NOMO-1 treated with DMSO at 0.1 percent for 48 hours (cell line): ENCODE measurements around the gene NLRP6.
"Not testable (repeated sequence)": the region's sequence is repeated elsewhere in the genome, so short reads cannot be mapped to it uniquely, and the experiment has no call there.

ENCODE experiments used
- DNase-seq: peaks from one replicate; lab custom pipeline; 2025; ENCODE audit not compliant: unreplicated experiment; lab: John Stamatoyannopoulos, UW

NLRP6 gene

DNA sequence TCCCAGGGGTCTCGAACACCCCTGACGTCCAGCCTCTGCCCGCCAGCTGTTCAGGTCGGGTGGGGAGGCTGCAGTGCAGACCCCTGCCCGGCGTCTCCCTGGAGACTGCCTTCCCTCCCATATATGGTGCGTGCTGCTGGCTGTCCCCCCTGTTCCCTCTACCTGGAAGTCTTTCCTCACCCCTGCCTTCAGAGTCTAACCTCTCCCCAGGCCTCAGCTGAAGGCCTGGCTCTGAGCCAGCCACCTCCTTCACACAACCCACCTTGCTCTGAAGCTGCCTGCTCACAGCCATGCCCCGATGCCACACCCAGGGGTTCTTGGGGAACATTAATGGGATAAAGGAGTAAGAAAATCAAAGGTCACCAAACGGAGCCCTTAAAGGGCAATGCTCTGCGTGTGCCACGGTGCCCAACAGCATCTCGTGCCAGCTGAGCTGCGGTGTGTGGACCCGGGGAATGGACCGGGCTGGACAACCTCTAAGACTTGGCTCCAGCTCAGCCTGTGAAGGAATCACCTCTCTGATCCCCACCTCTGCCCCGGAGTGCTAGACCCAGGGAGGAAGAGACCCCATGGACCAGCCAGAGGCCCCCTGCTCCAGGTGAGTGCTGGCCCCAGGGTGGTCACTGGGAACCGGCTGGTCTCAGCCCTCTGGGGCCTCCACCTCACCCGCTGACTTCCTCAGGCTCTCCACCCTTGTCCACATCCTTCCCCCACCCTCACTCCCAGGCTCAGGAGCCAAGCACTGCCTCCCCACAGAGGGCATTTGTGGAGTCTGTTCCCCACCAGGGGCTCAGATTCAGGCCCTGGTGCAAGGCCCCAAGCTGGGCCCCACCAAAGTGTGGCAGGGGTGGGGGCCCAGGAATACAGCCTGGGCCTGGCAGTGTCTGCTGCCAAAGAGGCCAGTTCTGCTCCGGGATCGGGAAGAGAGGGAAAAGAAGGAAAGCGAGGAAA is at the start of gene NLRP6:
NLRP6 (plus strand) TSS at position 407 of the 951 bp plus-strand sequence; CDS start at position 570, 163 bp downstream.
- no peak for DNase-seq

GRCh38 chr11:230431-230830 is 47.8 kb upstream of the NLRP6 start:
- DNase-seq = no peak

DNA sequence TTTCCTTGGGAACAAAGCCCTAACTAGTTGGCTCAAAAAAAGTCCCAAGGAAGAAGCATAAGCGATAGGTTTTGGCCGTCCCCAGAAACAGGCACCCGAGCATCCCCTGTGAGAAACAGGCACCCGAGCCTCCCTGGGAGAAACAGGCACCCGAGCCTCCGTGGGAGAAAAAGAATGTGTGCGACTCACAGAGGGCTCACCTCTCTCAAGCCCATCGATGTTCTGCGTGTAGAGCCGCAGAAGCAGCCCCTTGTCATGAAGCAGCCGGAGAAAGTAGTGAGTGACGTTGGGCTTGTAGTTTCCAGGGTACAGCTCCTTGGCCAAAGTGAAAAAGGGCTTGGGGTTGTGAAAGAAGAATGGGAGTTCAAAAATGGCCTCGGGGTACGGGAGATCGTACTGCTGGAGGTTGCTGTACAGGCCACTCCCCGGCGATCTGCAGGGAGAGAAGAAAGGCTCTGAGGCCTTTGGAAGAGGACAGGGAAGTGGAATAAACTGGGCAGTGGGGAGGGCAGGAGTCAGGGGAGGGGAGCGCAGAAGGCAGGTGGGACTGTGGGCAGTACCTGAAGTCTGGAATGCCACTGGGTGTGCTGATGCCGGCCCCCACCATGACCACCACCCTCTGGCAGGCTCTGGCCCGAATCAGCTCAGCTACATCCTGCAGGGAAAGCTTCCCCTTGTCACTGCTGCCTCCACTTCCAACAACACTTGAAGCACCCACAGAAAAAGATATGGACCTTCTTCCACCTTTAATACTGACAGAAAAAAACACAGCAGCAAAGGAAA is 45.2 kb upstream of the NLRP6 start:
- no peak for DNase-seq

- DNase-seq = no peak
Measured at GRCh38 chr11:235180-235579, 43.0 kb upstream of the NLRP6 start.

DNA sequence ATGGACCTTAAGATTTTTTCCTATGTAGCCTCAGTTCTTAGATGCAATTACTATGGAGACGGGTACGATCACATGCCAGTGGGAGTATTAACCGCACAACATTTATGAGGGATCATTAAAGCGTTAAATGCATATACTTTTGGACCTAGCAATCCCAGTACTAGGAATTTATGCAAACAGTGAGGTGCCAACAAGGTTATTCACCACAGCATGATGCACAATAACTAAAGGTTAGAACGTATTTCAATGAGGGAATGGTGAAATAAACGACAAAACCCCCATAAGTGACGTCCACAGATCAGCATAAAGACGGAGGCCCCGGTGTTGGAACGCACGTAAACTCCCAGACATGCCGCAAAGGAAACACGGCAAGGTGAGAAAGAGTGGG is 42.6 kb upstream of the NLRP6 start:
- DNase-seq = peak; percentile 24

DNA sequence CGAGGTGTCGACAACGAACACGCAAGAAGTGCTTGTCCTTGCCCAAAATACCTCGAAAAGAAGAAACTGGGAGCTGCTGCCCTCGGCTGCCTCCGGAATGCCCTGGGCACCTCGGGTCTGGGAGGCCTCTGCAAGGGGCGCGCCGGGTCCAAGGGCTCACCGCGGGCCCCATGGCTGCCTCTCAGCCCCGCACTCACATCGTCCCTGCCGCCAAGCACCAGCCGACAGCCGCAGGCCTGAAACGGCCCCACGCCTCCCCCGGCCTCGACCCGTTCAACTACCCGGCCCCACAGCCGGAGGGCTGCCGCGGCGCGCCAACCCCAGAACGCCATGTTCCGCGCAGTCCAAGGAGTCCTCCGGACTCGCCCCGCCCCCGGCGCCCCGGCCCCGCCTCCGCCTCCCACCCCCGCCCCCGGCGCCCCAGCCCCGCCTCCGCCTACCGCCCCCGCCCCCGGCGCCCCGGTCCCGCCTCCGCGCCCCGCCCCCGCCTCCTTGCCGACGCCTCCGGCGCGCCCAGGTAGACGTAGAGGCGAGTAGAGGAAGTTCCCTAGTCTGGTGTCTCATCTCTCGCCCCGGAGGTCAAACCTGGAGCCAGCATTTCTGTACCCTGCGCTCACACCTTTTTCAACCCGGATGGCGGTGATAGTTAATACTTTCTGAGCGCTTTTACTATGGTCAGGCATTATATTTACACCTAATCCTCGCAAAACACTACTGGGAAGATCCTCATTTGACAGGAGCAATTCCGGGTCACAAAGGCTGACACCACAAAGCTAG is 42.0 kb upstream of the NLRP6 start, which contains the start of gene SIRT3:
SIRT3 (minus strand) TSS at position 346 of the 777 bp plus-strand sequence; CDS start at position 332, 14 bp downstream.
- DNase-seq = peak; percentile 90

DNA sequence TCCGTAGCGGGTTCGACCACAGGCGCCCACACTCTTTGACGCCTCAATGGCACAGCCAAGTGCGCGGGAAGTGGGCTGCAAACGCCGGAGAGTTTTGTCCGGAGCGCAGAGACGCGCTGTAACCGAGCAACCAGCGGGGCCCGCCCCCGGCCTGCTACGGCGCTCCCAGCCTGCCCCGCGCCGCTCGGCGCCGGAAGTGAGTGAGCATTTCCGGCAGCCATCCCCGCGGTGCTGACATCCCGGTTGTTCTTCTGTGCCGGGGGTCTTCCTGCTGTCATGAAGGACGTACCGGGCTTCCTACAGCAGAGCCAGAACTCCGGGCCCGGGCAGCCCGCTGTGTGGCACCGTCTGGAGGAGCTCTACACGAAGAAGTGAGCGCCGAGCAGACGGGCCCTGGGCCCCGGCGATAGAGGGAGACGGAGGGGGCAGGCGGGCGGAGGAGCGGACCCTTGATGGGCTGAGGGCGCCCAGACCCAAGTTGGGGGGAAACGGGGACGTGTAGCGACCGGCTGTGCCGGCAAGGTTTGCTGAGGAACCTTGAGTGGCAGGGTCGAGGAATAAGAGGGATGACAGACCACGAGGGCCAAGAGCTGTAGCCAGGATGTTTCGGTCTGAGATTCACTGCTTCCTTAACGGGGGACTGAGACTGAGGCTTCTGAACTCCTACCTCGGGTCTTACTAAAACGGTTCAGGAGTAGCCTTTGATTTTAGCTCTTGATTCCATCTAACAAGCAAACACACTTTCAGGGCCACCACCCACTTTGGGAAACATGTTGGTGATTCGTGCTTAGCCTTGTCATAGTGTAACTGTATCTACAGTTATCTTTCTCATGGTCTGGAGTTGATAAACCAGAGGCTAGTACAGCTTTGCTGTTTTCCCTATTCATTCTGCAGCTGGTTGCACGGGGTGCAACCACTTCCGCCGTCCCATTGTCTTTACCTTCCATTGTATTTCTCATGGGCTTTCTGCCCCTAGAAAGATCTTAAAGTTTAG is 41.1 kb upstream of the NLRP6 start, which contains the start of gene PSMD13:
PSMD13 (plus strand) TSS at position 203 of the 994 bp plus-strand sequence; CDS start at position 277, 74 bp downstream.
- DNase-seq = peak; percentile 78

- not testable (repeated sequence) for DNase-seq
Measured at GRCh38 chr11:238346-238745, 39.9 kb upstream of the NLRP6 start.

DNA sequence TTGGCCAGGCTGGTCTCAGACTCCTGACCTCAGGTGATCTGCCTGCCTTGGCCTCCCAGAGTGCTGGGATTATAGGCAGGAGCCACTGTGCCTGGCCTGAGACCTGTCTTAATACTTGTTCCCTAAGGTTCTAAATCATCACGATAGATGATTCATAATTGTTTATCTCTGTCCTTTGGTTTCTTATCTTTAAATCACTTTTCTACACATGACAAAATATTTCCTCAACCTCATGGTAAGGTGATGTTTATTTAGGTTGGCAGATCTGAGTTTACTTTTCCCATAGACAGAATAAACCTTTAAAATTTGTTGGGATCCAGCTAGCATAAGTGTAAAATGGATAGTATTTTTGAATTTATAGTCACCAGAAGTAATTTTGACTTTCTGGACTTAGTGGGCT is 37.9 kb upstream of the NLRP6 start:
- no peak for DNase-seq

GRCh38 chr11:241634-242033 is 36.6 kb upstream of the NLRP6 start:
- no peak for DNase-seq

- DNase-seq = no peak
Measured at GRCh38 chr11:244376-244775, 33.8 kb upstream of the NLRP6 start.

DNA sequence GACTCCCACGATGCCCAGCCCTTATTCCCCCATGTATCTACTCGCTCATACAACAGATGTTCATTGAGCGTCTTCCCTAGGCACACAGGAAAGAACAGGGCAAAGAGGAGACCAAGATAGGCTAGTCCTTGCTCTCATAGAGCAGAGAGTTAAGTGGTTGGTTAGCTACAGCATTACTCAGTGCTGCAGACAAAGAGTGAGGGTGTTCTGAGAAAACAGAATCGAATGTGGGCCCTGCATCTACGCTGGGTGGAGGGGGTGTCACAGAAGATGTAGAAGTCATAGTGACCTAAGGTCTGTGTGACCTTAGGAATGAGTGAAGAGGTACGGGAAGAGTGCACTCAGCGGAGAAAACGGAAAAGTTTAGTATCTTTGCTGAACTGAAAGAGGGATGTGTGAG is 29.1 kb upstream of the NLRP6 start:
- no peak for DNase-seq

- DNase-seq = no peak
Measured at GRCh38 chr11:250274-250673, 27.9 kb upstream of the NLRP6 start.

DNA sequence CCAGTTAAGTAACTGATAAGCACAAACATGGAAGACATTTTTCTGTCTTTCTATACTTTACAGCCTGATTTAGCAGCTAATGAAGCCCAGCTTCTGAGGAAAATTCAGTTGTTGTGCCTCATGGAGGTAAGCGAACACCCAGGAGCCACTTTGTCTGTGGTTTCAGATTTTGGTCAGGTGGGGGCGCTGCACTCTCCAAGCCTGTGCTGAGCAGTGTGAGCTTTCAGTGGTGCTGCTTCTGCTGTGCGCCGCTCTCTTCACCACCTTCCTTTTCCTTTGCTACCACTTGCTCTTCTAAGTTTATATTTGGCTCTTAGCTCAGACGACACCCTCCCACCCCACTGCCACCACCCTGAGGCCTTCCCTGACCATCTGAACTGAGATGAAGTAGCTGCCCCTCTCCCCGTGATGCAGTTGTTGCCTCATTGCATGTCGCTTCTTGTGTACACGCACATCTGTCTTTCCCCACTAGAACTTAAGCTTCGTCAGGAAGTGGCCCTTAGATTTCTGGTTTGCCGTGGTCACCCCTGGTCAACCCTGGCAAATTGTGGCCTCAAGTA is 27.4 kb upstream of the NLRP6 start:
- DNase-seq = peak; percentile 38

- DNase-seq = no peak
Measured at GRCh38 chr11:251550-251949, 26.7 kb upstream of the NLRP6 start.

GRCh38 chr11:252666-253065 is 25.5 kb upstream of the NLRP6 start:
- DNase-seq = no peak

GRCh38 chr11:253160-253885 is 24.9 kb upstream of the NLRP6 start:
- DNase-seq = no peak

DNA sequence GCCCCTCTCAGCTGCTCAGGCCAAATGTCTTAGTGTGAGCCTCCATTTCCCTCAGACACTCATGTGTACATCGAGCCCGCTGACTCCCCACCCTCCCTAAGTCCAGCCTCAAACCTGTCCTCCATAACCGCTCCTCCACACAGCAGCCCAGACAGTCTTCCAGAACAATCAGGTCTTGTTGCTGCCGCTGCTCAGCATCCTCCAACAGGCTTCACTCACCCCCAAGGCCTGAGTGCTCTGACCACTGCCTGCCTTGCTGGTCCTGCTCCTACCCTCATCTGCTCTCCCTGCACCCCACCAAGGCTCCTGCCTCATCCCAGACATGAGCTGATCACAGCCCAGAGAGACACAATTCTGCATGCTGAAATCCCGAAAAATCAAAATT is 24.3 kb upstream of the NLRP6 start:
- DNase-seq = no peak

DNA sequence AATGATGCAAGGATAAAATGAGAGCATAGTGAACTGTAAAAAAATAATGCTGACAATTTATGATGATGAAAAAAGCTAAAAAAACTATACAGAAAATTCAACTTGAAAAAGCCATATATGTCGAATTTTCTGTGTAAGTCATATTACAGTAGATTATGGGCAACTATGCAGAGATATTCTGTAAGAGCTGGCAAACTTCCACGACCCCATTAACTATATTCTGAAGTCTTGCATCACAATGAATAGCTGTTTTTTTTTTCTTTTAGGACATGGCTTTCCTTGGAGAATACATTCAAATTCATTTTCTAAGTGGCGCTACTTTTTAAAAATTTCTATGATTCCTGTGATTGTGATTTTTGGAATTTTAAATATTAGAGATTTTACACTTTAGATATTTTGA is 23.0 kb upstream of the NLRP6 start:
- peak; percentile 12 for DNase-seq
